Measurements from ENCODE around the gene P4HA1.

The P4HA1 gene

GRCh38 chr10:73093922-73094850 lies 2.5 kb downstream of the P4HA1 start:
- DNase-seq = no peak

GRCh38 chr10:73092830-73093229 lies 3.8 kb downstream of the P4HA1 start:
- no peak for DNase-seq

- no peak for DNase-seq
Observed at GRCh38 chr10:73088304-73088703, 8.4 kb downstream of the P4HA1 start.

- no peak for DNase-seq
Observed at GRCh38 chr10:73086816-73087215, 9.8 kb downstream of the P4HA1 start.

GRCh38 chr10:73084209-73084608 lies 12.5 kb downstream of the P4HA1 start:
- DNase-seq = no peak

GRCh38 chr10:73083221-73083620 lies 13.4 kb downstream of the P4HA1 start:
- DNase-seq = no peak

GRCh38 chr10:73079779-73080541 lies 16.7 kb downstream of the P4HA1 start:
- no peak for DNase-seq

- no peak for DNase-seq
Observed at GRCh38 chr10:73076360-73077183, 20.1 kb downstream of the P4HA1 start.

- DNase-seq = no peak
Observed at GRCh38 chr10:73075829-73076228, 20.8 kb downstream of the P4HA1 start.

- DNase-seq = no peak
Observed at GRCh38 chr10:73073627-73074026, 23.0 kb downstream of the P4HA1 start.

- DNase-seq = no peak
Observed at GRCh38 chr10:73065441-73065840, 31.2 kb downstream of the P4HA1 start.

GRCh38 chr10:73061743-73062142 lies 34.9 kb downstream of the P4HA1 start:
- DNase-seq = no peak

- no peak for DNase-seq
Observed at GRCh38 chr10:73060738-73061635, 35.7 kb downstream of the P4HA1 start.

GRCh38 chr10:73060173-73060572 lies 36.5 kb downstream of the P4HA1 start:
- no peak for DNase-seq

GRCh38 chr10:73058057-73058591 lies 38.5 kb downstream of the P4HA1 start:
- no peak for DNase-seq

GRCh38 chr10:73054286-73054685 lies 42.4 kb downstream of the P4HA1 start:
- no peak for DNase-seq

GRCh38 chr10:73053275-73053674 lies 43.4 kb downstream of the P4HA1 start:
- DNase-seq = no peak

GRCh38 chr10:73044378-73045285 lies 52.0 kb downstream of the P4HA1 start:
- no peak for DNase-seq

- no peak for DNase-seq
Observed at GRCh38 chr10:73043766-73044377, 52.8 kb downstream of the P4HA1 start.

GRCh38 chr10:73043319-73043718 lies 53.3 kb downstream of the P4HA1 start:
- no peak for DNase-seq

Data from NCI-H1436 treated with DMSO at 0.1 percent for 48 hours (cell line).